Lower lobe of right lung (tissue), 2 donors: Measurements from ENCODE around the gene SEMA7A. TPM values are rescaled to one million over a fixed set of nuclear protein-coding genes. Genes with fewer than 3 reads are reported as not detected.

Experiments
- ATAC-seq, 2 donors: fragments of 200-7000 bp; cut with Tn5 transposase; one replicate each; pipeline ENCODE4 v1.9.1; 2020 to 2022; ENCODE audit warnings: mild to moderate bottlenecking in 2 of 2, moderate library complexity in 2 of 2
- DNase-seq: peaks from one replicate; pipeline ENCODE4 v3.0.0-alpha.2; 2020
- H3K27ac ChIP-seq: fragments of 200-600 bp; one replicate; pipeline ENCODE4 v1.8.0; 2022
- H3K27me3 ChIP-seq: fragments of 200-600 bp; one replicate; pipeline ENCODE4 v1.8.0; 2022; ENCODE audit warnings: low read depth
- H3K36me3 ChIP-seq: fragments of 200-600 bp; one replicate; pipeline ENCODE4 v1.8.0; 2022; ENCODE audit warnings: mild to moderate bottlenecking
- H3K4me1 ChIP-seq: fragments of 200-600 bp; one replicate; pipeline ENCODE4 v1.8.0; 2022
- H3K4me3 ChIP-seq: fragments of 200-600 bp; one replicate; pipeline ENCODE4 v1.8.0; 2022; ENCODE audit warnings: mild to moderate bottlenecking
- H3K9me3 ChIP-seq: fragments of 200-600 bp; one replicate; pipeline ENCODE4 v1.8.0; 2022
- CTCF ChIP-seq: fragments of 200-600 bp; IDR thresholded peaks from one replicate; pipeline ENCODE4 v1.8.0; 2022; ENCODE audit warnings: antibody characterized with exemption, mild to moderate bottlenecking
- intact Hi-C: fragments of 100-400 bp; cut with DNase I; formaldehyde crosslinking; loops from one replicate; pipeline ENCODE4 v1.11.0; 2022
- total RNA-seq: library from RNA; stranded (reverse); fragmentation: NEBNext Ultra II Directional; extraction: Animal tissue kit (Norgen Biotek cat#: 25700); gene quantifications from one replicate; pipeline ENCODE4 v1.2.1, GENCODE V29; 2021
- donor health status: DM: no; HTN: yes; CAD: no; lungs with severe emphysema.

The SEMA7A gene
- total RNA-seq, 1 donor from 2014 or later = 4.6 TPM

- no peaks in the 10 kb centered on the region for H3K36me3 ChIP-seq
- no peak overlapping the region for H3K27ac ChIP-seq
- no peak for DNase-seq
- no peak for ATAC-seq
- no peaks in the 10 kb centered on the region for H3K27me3 ChIP-seq
- no peaks in the 10 kb centered on the region for H3K9me3 ChIP-seq
- peaks cover 10% of the 10 kb centered on the region for H3K4me1 ChIP-seq
- H3K4me3 ChIP-seq = no peak overlapping the region
- TF ChIP-seq CTCF = no peak
- intact Hi-C loops = no loop called here
These were observed 38.2 kb downstream of the SEMA7A start for GRCh38 chr15:74395319-74396145.

- no peak overlapping the region for H3K27ac ChIP-seq
- H3K4me1 ChIP-seq = peaks cover 1% of the 10 kb centered on the region
- no peak for DNase-seq
- no peak for TF ChIP-seq CTCF
- H3K27me3 ChIP-seq = no peaks in the 10 kb centered on the region
- intact Hi-C loops = no loop called here
- H3K9me3 ChIP-seq = no peaks in the 10 kb centered on the region
- ATAC-seq = no peak
- no peaks in the 10 kb centered on the region for H3K36me3 ChIP-seq
- H3K4me3 ChIP-seq = no peak overlapping the region
These were observed 39.5 kb downstream of the SEMA7A start for GRCh38 chr15:74394090-74394846.

GRCh38 chr15:74393423-74393822, 40.3 kb downstream of the SEMA7A start:
- intact Hi-C loops = no loop called here
- ATAC-seq = no peak
- Histone ChIP-seq H3K4me3 (no peak overlapping the region), H3K4me1 (peaks cover 10% of the 10 kb centered on the region), H3K27ac (no peak overlapping the region), H3K36me3 (no peaks in the 10 kb centered on the region), H3K27me3 (no peaks in the 10 kb centered on the region), H3K9me3 (no peaks in the 10 kb centered on the region)
- no peak for TF ChIP-seq CTCF
- no peak for DNase-seq

GRCh38 chr15:74392902-74393301, 40.9 kb downstream of the SEMA7A start:
- Histone ChIP-seq H3K27me3 (no peaks in the 10 kb centered on the region), H3K4me1 (peaks cover 12% of the 10 kb centered on the region), H3K36me3 (no peaks in the 10 kb centered on the region), H3K4me3 (no peak overlapping the region), H3K9me3 (no peaks in the 10 kb centered on the region), H3K27ac (no peak overlapping the region)
- TF ChIP-seq CTCF = no peak
- intact Hi-C loops = no loop called here
- DNase-seq (no peak), ATAC-seq (no peak)

- Histone ChIP-seq H3K9me3 (no peaks in the 10 kb centered on the region), H3K36me3 (no peaks in the 10 kb centered on the region), H3K27me3 (no peaks in the 10 kb centered on the region), H3K4me3 (no peak overlapping the region), H3K27ac (no peak overlapping the region), H3K4me1 (peaks cover 12% of the 10 kb centered on the region)
- ATAC-seq (no peak), DNase-seq (no peak)
- no peak for TF ChIP-seq CTCF
- intact Hi-C loops = no loop called here
These were observed 41.3 kb downstream of the SEMA7A start for GRCh38 chr15:74392451-74392830.
